Panc1 (cell line): ENCODE data around the gene PKM. TPM values are rescaled to one million over a fixed set of nuclear protein-coding genes. Genes with fewer than 3 reads are reported as not detected.

Experiments
- ATAC-seq: fragments of 200-7000 bp; cut with Tn5 transposase; 2 replicates; pipeline ENCODE4 v1.9.1; 2020; ENCODE audit warnings: mild to moderate bottlenecking, moderate library complexity
- BruUV-seq: library from RNA; stranded (reverse); fragments of 400-500 nt; replicated peaks from 2 replicates; lab custom pipeline; 2021; lab: Mats Ljungman, UMichigan
- CTCF ChIA-PET: fragments of 300-600 bp; sonication (Branson Sonifier 250); formaldehyde crosslinking; loops from one replicate; lab custom pipeline; 2022; ENCODE audit warnings: antibody characterized with exemption; lab: Charles Lee
- POLR2A ChIA-PET: fragments of 300-600 bp; sonication (Branson Sonifier 250); formaldehyde crosslinking; loops from one replicate; lab custom pipeline; 2022; ENCODE audit warnings: antibody characterized with exemption; lab: Charles Lee
- DNase-seq: peaks from one replicate; pipeline ENCODE4 v3.0.0-alpha.2; 2010; ENCODE audit warnings: low read depth, low spot score
- H3K27ac ChIP-seq: 2 replicates; pipeline ENCODE4 v1.5.1; 2011; ENCODE audit warnings: mild to moderate bottlenecking, low read length, inconsistent platforms
- H3K27me3 ChIP-seq: fragments of 200-500 bp; sonication (Bioruptor generic); 2 replicates; pipeline ENCODE4 v1.6.0; 2014; ENCODE audit warnings: low read length, inconsistent platforms; ENCODE audit not compliant: control insufficient read depth, insufficient read depth
- H3K36me3 ChIP-seq: fragments of 200-500 bp; sonication (Bioruptor generic); 2 replicates; pipeline ENCODE4 v1.5.1; 2014; ENCODE audit warnings: inconsistent platforms, mild to moderate bottlenecking, low read length, moderate library complexity; ENCODE audit not compliant: control insufficient read depth, insufficient read depth
- H3K4me1 ChIP-seq: 2 replicates; pipeline ENCODE4 v1.5.1; 2011; ENCODE audit warnings: inconsistent platforms, mild to moderate bottlenecking, low read length, moderate library complexity; ENCODE audit not compliant: control insufficient read depth, insufficient read depth
- H3K4me3 ChIP-seq, 2 experiments: 2 replicates each; pipeline ENCODE4 v1.5.1; 2011 to 2012; ENCODE audit warnings: low read depth in 2 of 2, low read length in 2 of 2, mild to moderate bottlenecking in 2 of 2, inconsistent platforms in 1 of 2, moderate library complexity in 1 of 2
- H3K9me3 ChIP-seq: fragments of 200-500 bp; sonication (Bioruptor generic); 2 replicates; pipeline ENCODE4 v1.5.1; 2014; ENCODE audit warnings: low read depth, mild to moderate bottlenecking, inconsistent platforms, low read length, moderate library complexity; ENCODE audit not compliant: control insufficient read depth, insufficient read depth
- CTCF ChIP-seq: fragments of 450-650 bp; IDR thresholded peaks from 2 replicates; pipeline ENCODE4 v1.5.1; 2017; ENCODE audit warnings: mild to moderate bottlenecking
- POLR2AphosphoS5 ChIP-seq: IDR thresholded peaks from 2 replicates; pipeline ENCODE4 v1.6.1; 2012; ENCODE audit warnings: mild to moderate bottlenecking, low read depth, low read length, moderate library complexity
- SIN3A ChIP-seq: IDR thresholded peaks from 2 replicates; pipeline ENCODE4 v1.6.1; 2012; ENCODE audit warnings: low read depth, mild to moderate bottlenecking, low read length, moderate library complexity, borderline replicate concordance; ENCODE audit not compliant: insufficient read depth
- TCF7L2 ChIP-seq: IDR thresholded peaks from 2 replicates; pipeline ENCODE4 v1.6.1; 2011; ENCODE audit warnings: mild to moderate bottlenecking, low read depth, low read length, inconsistent platforms
- in situ Hi-C: cut with HindIII; loops from 2 replicates; pipeline ENCODE4 v1.10.0; 2016; ENCODE audit warnings: low sequenced_read_pairs, low pct_unique_long_range_greater_than_20kb
- intact Hi-C: fragments of 100-400 bp; cut with micrococcal nuclease; formaldehyde crosslinking; loops from one replicate; pipeline ENCODE4 v1.10.0; 2022; ENCODE audit not compliant: unreplicated experiment
- total RNA-seq: library from RNA; stranded (reverse); gene quantifications from one replicate; pipeline ENCODE4 v1.2.1, GENCODE V29; 2021; ENCODE audit not compliant: unreplicated experiment
- TF ChIP-seq, protein P1 (sequence below), 2 experiments: IDR thresholded peaks; 2 replicates each; pipeline ENCODE4 v1.6.1; 2011 to 2012; ENCODE audit warnings: low read depth in 2 of 2, control low read depth in 1 of 2, low read length in 1 of 2, mild to moderate bottlenecking in 1 of 2, moderate library complexity in 1 of 2; ENCODE audit not compliant: insufficient read depth in 1 of 2

Gene PKM
- total RNA-seq, 1 experiment from 2014 or later, result 1,590 TPM

DNA sequence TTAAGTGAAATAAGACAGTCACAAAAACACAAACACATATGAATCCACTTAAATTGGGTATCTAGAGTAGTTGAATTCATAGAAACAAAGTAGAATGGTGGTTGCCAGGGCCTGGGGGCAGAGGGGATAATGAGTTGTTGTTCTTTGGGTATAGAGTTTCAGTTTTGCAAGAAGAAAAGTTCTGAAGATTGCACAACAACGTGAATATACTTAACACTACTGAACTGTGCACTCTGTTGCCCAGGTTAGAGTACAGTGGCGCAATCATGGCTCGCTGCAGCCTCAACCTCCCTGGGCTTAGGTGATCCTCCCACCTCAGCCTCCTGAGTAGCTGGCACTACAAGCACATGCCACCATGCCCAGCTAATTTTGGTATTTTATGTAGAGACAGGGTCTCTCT lies 48.3 kb downstream of the PKM start:
- H3K4me1 ChIP-seq, result peaks cover 5% of the 10 kb centered on the region; the same call in 1 of the 2 replicates
- CTCF ChIA-PET, result no interaction called here
- no peaks in the 10 kb centered on the region for H3K9me3 ChIP-seq
- POLR2A ChIA-PET, result no interaction called here
- in situ Hi-C loops (no loop called here), intact Hi-C loops (no loop called here)
- H3K27ac ChIP-seq, result no peak overlapping the region
- no peak for DNase-seq
- no TSS peak for BruUV-seq
- TF ChIP-seq, protein P1, sequence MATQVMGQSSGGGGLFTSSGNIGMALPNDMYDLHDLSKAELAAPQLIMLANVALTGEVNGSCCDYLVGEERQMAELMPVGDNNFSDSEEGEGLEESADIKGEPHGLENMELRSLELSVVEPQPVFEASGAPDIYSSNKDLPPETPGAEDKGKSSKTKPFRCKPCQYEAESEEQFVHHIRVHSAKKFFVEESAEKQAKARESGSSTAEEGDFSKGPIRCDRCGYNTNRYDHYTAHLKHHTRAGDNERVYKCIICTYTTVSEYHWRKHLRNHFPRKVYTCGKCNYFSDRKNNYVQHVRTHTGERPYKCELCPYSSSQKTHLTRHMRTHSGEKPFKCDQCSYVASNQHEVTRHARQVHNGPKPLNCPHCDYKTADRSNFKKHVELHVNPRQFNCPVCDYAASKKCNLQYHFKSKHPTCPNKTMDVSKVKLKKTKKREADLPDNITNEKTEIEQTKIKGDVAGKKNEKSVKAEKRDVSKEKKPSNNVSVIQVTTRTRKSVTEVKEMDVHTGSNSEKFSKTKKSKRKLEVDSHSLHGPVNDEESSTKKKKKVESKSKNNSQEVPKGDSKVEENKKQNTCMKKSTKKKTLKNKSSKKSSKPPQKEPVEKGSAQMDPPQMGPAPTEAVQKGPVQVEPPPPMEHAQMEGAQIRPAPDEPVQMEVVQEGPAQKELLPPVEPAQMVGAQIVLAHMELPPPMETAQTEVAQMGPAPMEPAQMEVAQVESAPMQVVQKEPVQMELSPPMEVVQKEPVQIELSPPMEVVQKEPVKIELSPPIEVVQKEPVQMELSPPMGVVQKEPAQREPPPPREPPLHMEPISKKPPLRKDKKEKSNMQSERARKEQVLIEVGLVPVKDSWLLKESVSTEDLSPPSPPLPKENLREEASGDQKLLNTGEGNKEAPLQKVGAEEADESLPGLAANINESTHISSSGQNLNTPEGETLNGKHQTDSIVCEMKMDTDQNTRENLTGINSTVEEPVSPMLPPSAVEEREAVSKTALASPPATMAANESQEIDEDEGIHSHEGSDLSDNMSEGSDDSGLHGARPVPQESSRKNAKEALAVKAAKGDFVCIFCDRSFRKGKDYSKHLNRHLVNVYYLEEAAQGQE (IDR thresholded peaks at IDR 0.05; ENCODE audit: insufficient read depth in 1 of 2, low read depth in 2 of 2, low read length in 1 of 2), result no peak
- no peak for TF ChIP-seq CTCF
- no peak for TF ChIP-seq POLR2AphosphoS5
- TF ChIP-seq SIN3A, result no peak
- no peak for TF ChIP-seq TCF7L2
- H3K27me3 ChIP-seq, result no peaks in the 10 kb centered on the region; the same call in 1 of the 2 replicates
- no peaks in the 10 kb centered on the region for H3K36me3 ChIP-seq
- ATAC-seq, result no peak
- no peak overlapping the region for H3K4me3 ChIP-seq

DNA sequence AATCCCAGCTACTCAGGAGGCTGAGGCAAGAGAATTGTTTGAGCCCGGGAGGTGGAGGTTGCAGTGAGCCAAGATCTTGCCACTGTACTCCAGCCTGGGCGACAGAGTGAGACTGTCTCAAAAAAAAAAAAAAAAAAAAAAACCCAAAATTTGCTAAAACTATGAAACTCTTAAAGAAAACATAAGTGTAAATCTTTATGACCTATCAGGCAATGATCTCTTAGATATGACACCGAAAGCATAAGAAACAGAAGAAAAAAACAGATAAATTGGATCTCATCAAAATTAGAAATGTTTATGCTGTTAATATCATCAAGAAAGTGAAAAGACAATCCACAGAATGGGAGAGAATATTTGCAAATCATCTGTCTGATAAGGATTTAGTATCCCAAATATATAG lies 48.7 kb downstream of the PKM start:
- DNase-seq (no peak), ATAC-seq (no peak)
- no peak overlapping the region for H3K27ac ChIP-seq
- intact Hi-C loops (no loop called here), in situ Hi-C loops (no loop called here)
- H3K27me3 ChIP-seq, result no peaks in the 10 kb centered on the region; the same call in 1 of the 2 replicates
- POLR2A ChIA-PET, result interaction anchor here (0.7 kb wide), 1 partner anchor 165 kb away, joined by 3 read pairs; no protein-coding TSS in a partner anchor
- H3K9me3 ChIP-seq, result no peaks in the 10 kb centered on the region
- BruUV-seq, result no TSS peak
- CTCF ChIA-PET, result no interaction called here
- TF ChIP-seq, protein P1 (IDR thresholded peaks at IDR 0.05; ENCODE audit: insufficient read depth in 1 of 2, low read depth in 2 of 2, low read length in 1 of 2), result no peak
- TF ChIP-seq CTCF (no peak), TCF7L2 (no peak), POLR2AphosphoS5 (no peak), SIN3A (no peak)
- H3K4me3 ChIP-seq, result no peak overlapping the region
- H3K4me1 ChIP-seq, result peaks cover 5% of the 10 kb centered on the region; the same call in 1 of the 2 replicates
- no peaks in the 10 kb centered on the region for H3K36me3 ChIP-seq
